Panc1 (cell line): ENCODE measurements around the gene MAP6D1. TPM values are rescaled to one million over a fixed set of nuclear protein-coding genes. Genes with fewer than 3 reads are reported as not detected.
"Not testable (repeated sequence)": the region's sequence is repeated elsewhere in the genome, so short reads cannot be mapped to it uniquely, and the experiment has no call there.

Experiments used
- ATAC-seq: fragments of 200-7000 bp; cut with Tn5 transposase; 2 replicates; pipeline ENCODE4 v1.9.1; 2020; ENCODE audit warnings: mild to moderate bottlenecking, moderate library complexity
- BruUV-seq: library from RNA; stranded (reverse); fragments of 400-500 nt; replicated peaks from 2 replicates; lab custom pipeline; 2021; lab: Mats Ljungman, UMichigan
- CTCF ChIA-PET: fragments of 300-600 bp; sonication (Branson Sonifier 250); formaldehyde crosslinking; loops from one replicate; lab custom pipeline; 2022; ENCODE audit warnings: antibody characterized with exemption; lab: Charles Lee
- POLR2A ChIA-PET: fragments of 300-600 bp; sonication (Branson Sonifier 250); formaldehyde crosslinking; loops from one replicate; lab custom pipeline; 2022; ENCODE audit warnings: antibody characterized with exemption; lab: Charles Lee
- DNase-seq: peaks from one replicate; pipeline ENCODE4 v3.0.0-alpha.2; 2010; ENCODE audit warnings: low read depth, low spot score
- H3K27ac ChIP-seq: 2 replicates; pipeline ENCODE4 v1.5.1; 2011; ENCODE audit warnings: mild to moderate bottlenecking, low read length, inconsistent platforms
- H3K27me3 ChIP-seq: fragments of 200-500 bp; sonication (Bioruptor generic); 2 replicates; pipeline ENCODE4 v1.6.0; 2014; ENCODE audit warnings: low read length, inconsistent platforms; ENCODE audit not compliant: control insufficient read depth, insufficient read depth
- H3K36me3 ChIP-seq: fragments of 200-500 bp; sonication (Bioruptor generic); 2 replicates; pipeline ENCODE4 v1.5.1; 2014; ENCODE audit warnings: inconsistent platforms, mild to moderate bottlenecking, low read length, moderate library complexity; ENCODE audit not compliant: control insufficient read depth, insufficient read depth
- H3K4me1 ChIP-seq: 2 replicates; pipeline ENCODE4 v1.5.1; 2011; ENCODE audit warnings: inconsistent platforms, mild to moderate bottlenecking, low read length, moderate library complexity; ENCODE audit not compliant: control insufficient read depth, insufficient read depth
- H3K4me3 ChIP-seq, 2 experiments: 2 replicates each; pipeline ENCODE4 v1.5.1; 2011 to 2012; ENCODE audit warnings: low read depth in 2 of 2, low read length in 2 of 2, mild to moderate bottlenecking in 2 of 2, inconsistent platforms in 1 of 2, moderate library complexity in 1 of 2
- H3K9me3 ChIP-seq: fragments of 200-500 bp; sonication (Bioruptor generic); 2 replicates; pipeline ENCODE4 v1.5.1; 2014; ENCODE audit warnings: low read depth, mild to moderate bottlenecking, inconsistent platforms, low read length, moderate library complexity; ENCODE audit not compliant: control insufficient read depth, insufficient read depth
- POLR2AphosphoS5 ChIP-seq: IDR thresholded peaks from 2 replicates; pipeline ENCODE4 v1.6.1; 2012; ENCODE audit warnings: mild to moderate bottlenecking, low read depth, low read length, moderate library complexity
- SIN3A ChIP-seq: IDR thresholded peaks from 2 replicates; pipeline ENCODE4 v1.6.1; 2012; ENCODE audit warnings: low read depth, mild to moderate bottlenecking, low read length, moderate library complexity, borderline replicate concordance; ENCODE audit not compliant: insufficient read depth
- TCF7L2 ChIP-seq: IDR thresholded peaks from 2 replicates; pipeline ENCODE4 v1.6.1; 2011; ENCODE audit warnings: mild to moderate bottlenecking, low read depth, low read length, inconsistent platforms
- in situ Hi-C: cut with HindIII; loops from 2 replicates; pipeline ENCODE4 v1.10.0; 2016; ENCODE audit warnings: low sequenced_read_pairs, low pct_unique_long_range_greater_than_20kb
- intact Hi-C: fragments of 100-400 bp; cut with micrococcal nuclease; formaldehyde crosslinking; loops from one replicate; pipeline ENCODE4 v1.10.0; 2022; ENCODE audit not compliant: unreplicated experiment
- total RNA-seq: library from RNA; stranded (reverse); gene quantifications from one replicate; pipeline ENCODE4 v1.2.1, GENCODE V29; 2021; ENCODE audit not compliant: unreplicated experiment
- TF ChIP-seq, protein P1 (sequence below), 2 experiments: IDR thresholded peaks; 2 replicates each; pipeline ENCODE4 v1.6.1; 2011 to 2012; ENCODE audit warnings: low read depth in 2 of 2, control low read depth in 1 of 2, low read length in 1 of 2, mild to moderate bottlenecking in 1 of 2, moderate library complexity in 1 of 2; ENCODE audit not compliant: insufficient read depth in 1 of 2
- TF ChIP-seq, protein P2 (sequence below): fragments of 450-650 bp; IDR thresholded peaks from 2 replicates; pipeline ENCODE4 v1.5.1; 2017; ENCODE audit warnings: mild to moderate bottlenecking

MAP6D1 gene
- total RNA-seq, 1 experiment from 2014 or later = 7.9 TPM

DNA sequence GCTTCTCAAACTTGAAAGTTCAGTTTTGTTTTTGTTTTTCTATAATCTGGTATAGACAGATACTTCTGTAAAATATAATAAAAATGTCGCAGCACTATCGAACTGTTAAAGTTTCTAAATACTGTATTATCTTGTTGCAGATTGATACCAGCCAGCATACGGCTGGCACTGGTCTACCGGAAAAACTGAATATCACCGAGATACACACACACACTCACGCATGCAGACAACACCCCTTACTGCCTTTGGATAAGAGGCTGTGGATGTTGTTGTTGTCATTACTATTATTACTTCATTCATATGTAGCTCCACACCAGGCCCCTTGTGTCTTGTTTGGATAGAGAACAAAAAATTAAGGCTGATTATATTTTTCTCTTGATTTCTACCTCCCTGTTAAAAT is 32.4 kb downstream of the MAP6D1 start:
- in situ Hi-C loops (no loop called here), intact Hi-C loops (no loop called here)
- POLR2A ChIA-PET = no interaction called here
- ATAC-seq (no peak), DNase-seq (no peak)
- no peaks in the 10 kb centered on the region for H3K4me1 ChIP-seq
- no TSS peak for BruUV-seq
- CTCF ChIA-PET = interaction anchor here (1.0 kb wide), 1 partner anchor 313 kb away, joined by 3 read pairs; no protein-coding TSS in a partner anchor
- H3K27me3 ChIP-seq = no peaks in the 10 kb centered on the region
- no peak overlapping the region for H3K27ac ChIP-seq
- TF ChIP-seq POLR2AphosphoS5 (no peak), TCF7L2 (no peak)
- H3K9me3 ChIP-seq = no peaks in the 10 kb centered on the region
- H3K36me3 ChIP-seq = no peaks in the 10 kb centered on the region
- no peak overlapping the region for H3K4me3 ChIP-seq

DNA sequence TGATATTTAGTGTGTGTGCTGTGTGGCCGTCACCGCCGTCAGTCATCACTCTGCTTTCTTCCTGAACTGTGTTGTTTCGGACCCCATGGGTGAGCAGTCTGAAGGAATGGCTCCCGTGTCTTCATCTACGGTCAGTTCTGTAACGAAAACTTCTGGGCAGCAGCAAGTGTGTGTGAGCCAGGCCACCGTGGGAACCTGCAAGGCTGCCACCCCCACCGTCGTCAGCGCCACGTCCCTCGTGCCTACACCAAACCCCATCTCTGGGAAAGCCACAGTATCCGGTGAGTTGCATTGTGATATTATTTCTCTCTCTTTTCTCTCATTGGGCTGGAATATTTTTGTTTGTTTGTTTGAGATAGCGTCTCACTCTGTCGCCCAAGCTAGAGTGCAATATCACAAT is 34.7 kb downstream of the MAP6D1 start:
- in situ Hi-C loops (no loop called here), intact Hi-C loops (no loop called here)
- CTCF ChIA-PET = no interaction called here
- H3K27ac ChIP-seq = no peak overlapping the region
- no peaks in the 10 kb centered on the region for H3K4me1 ChIP-seq
- no peaks in the 10 kb centered on the region; the same call in 1 of the 2 replicates for H3K36me3 ChIP-seq
- no TSS peak for BruUV-seq
- DNase-seq = no peak
- no peaks in the 10 kb centered on the region for H3K27me3 ChIP-seq
- H3K9me3 ChIP-seq = no peaks in the 10 kb centered on the region
- TF ChIP-seq SIN3A = no peak
- TF ChIP-seq, protein P1, sequence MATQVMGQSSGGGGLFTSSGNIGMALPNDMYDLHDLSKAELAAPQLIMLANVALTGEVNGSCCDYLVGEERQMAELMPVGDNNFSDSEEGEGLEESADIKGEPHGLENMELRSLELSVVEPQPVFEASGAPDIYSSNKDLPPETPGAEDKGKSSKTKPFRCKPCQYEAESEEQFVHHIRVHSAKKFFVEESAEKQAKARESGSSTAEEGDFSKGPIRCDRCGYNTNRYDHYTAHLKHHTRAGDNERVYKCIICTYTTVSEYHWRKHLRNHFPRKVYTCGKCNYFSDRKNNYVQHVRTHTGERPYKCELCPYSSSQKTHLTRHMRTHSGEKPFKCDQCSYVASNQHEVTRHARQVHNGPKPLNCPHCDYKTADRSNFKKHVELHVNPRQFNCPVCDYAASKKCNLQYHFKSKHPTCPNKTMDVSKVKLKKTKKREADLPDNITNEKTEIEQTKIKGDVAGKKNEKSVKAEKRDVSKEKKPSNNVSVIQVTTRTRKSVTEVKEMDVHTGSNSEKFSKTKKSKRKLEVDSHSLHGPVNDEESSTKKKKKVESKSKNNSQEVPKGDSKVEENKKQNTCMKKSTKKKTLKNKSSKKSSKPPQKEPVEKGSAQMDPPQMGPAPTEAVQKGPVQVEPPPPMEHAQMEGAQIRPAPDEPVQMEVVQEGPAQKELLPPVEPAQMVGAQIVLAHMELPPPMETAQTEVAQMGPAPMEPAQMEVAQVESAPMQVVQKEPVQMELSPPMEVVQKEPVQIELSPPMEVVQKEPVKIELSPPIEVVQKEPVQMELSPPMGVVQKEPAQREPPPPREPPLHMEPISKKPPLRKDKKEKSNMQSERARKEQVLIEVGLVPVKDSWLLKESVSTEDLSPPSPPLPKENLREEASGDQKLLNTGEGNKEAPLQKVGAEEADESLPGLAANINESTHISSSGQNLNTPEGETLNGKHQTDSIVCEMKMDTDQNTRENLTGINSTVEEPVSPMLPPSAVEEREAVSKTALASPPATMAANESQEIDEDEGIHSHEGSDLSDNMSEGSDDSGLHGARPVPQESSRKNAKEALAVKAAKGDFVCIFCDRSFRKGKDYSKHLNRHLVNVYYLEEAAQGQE (IDR thresholded peaks at IDR 0.05; ENCODE audit: insufficient read depth in 1 of 2, low read depth in 2 of 2, low read length in 1 of 2) = no peak
- no peak for TF ChIP-seq POLR2AphosphoS5
- no peak for TF ChIP-seq TCF7L2
- TF ChIP-seq, protein P2, sequence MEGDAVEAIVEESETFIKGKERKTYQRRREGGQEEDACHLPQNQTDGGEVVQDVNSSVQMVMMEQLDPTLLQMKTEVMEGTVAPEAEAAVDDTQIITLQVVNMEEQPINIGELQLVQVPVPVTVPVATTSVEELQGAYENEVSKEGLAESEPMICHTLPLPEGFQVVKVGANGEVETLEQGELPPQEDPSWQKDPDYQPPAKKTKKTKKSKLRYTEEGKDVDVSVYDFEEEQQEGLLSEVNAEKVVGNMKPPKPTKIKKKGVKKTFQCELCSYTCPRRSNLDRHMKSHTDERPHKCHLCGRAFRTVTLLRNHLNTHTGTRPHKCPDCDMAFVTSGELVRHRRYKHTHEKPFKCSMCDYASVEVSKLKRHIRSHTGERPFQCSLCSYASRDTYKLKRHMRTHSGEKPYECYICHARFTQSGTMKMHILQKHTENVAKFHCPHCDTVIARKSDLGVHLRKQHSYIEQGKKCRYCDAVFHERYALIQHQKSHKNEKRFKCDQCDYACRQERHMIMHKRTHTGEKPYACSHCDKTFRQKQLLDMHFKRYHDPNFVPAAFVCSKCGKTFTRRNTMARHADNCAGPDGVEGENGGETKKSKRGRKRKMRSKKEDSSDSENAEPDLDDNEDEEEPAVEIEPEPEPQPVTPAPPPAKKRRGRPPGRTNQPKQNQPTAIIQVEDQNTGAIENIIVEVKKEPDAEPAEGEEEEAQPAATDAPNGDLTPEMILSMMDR = no peak
- ATAC-seq = no peak
- no peak overlapping the region for H3K4me3 ChIP-seq
- POLR2A ChIA-PET = no interaction called here

DNA sequence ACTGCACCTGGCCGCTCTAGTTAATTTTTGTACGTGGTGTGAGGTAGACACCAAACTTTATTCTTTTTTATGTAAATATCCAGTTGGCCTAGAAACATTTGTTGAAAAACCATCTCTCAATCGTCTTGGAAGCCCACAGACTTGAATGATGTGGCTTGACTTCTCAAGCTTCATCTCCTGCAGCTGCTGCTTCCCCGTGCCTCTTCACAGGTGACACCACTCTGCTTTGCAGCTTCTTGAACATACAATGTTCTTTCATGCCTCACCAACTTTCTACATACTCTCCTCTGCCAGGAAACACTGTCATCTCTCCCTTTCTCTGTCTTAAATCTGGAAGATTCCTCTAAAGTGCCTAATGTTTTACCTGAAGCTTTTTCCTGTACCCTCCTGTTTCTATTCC is 35.6 kb downstream of the MAP6D1 start:
- POLR2A ChIA-PET = no interaction called here
- BruUV-seq = no TSS peak
- Histone ChIP-seq H3K9me3 (no peaks in the 10 kb centered on the region), H3K27me3 (no peaks in the 10 kb centered on the region), H3K4me3 (no peak overlapping the region), H3K27ac (no peak overlapping the region), H3K36me3 (no peaks in the 10 kb centered on the region; the same call in 1 of the 2 replicates), H3K4me1 (no peaks in the 10 kb centered on the region)
- intact Hi-C loops (no loop called here), in situ Hi-C loops (no loop called here)
- DNase-seq (no peak), ATAC-seq (no peak)
- CTCF ChIA-PET = no interaction called here
- TF ChIP-seq SIN3A (no peak), POLR2AphosphoS5 (no peak)
- TF ChIP-seq, protein P2 = no peak

DNA sequence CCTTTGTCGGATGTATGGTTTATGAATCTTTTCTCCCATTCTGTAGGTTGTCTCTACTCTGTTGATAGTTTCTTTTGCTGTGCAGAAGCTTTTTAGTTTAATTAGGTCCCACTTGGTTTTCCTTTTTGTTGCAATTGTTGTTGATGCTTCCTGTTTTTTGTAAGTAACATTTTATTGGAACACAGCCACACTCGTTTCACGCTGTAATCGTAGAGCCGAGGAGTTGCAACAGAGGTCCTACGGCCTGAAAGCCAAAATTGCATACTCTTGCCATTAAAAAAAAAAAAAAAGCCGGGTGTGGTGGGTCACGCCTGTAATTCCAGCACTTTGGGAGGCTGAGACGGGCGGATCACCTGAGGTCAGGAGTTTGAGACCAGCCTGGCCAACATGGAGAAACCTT is 40.9 kb downstream of the MAP6D1 start:
- H3K27ac ChIP-seq, H3K4me1 ChIP-seq, H3K27me3 ChIP-seq, ATAC-seq, DNase-seq, H3K36me3 ChIP-seq, CTCF ChIA-PET, BruUV-seq, intact Hi-C loops, H3K4me3 ChIP-seq, H3K9me3 ChIP-seq, in situ Hi-C loops: not testable (repeated sequence)
- POLR2A ChIA-PET = interaction anchor here (0.7 kb wide), 1 partner anchor 292 kb away, joined by 11 read pairs; no protein-coding TSS in a partner anchor
